Gastrocnemius medialis (tissue), 4 donors: ENCODE data around the gene BCL2. TPM values are rescaled to one million over a fixed set of nuclear protein-coding genes. Genes with fewer than 3 reads are reported as not detected.

Source experiments
- ATAC-seq, 2 donors: fragments of 150-250 bp; one replicate each; pipeline ENCODE4 v1.9.1; 2016
- DNase-seq, 2 donors: peaks; one replicate each; pipeline ENCODE4 v3.0.0-alpha.2; 2019
- H3K27ac ChIP-seq, 4 donors: fragments of 200-600 bp; sonication (generic); 1 replicate in 1 of 4; 2 replicates in 3 of 4; pipeline ENCODE4 v1.5.1; 2016 to 2018; ENCODE audit warnings: mild to moderate bottlenecking in 2 of 4, moderate library complexity in 1 of 4
- H3K27me3 ChIP-seq, 3 donors: fragments of 200-600 bp; sonication (generic) in 2 of 3; 1 replicate in 1 of 3; 2 replicates in 2 of 3; pipeline versions ENCODE4 v1.5.1 to v1.6.0; 2016 to 2019; ENCODE audit warnings: mild to moderate bottlenecking in 1 of 3, moderate library complexity in 1 of 3
- H3K36me3 ChIP-seq, 2 donors: fragments of 200-600 bp; sonication (generic) in 1 of 2; one replicate each; pipeline ENCODE4 v1.5.1; 2017 to 2018
- H3K4me1 ChIP-seq, 2 donors: fragments of 200-600 bp; sonication (generic) in 1 of 2; one replicate each; pipeline ENCODE4 v1.5.1; 2016 to 2017; ENCODE audit warnings: mild to moderate bottlenecking in 2 of 2
- H3K4me3 ChIP-seq, 4 donors: fragments of 200-600 bp; sonication (generic) in 3 of 4; 1 replicate in 1 of 4; 2 replicates in 3 of 4; pipeline ENCODE4 v1.5.1; 2016 to 2019; ENCODE audit warnings: mild to moderate bottlenecking in 2 of 4
- H3K9me3 ChIP-seq, 3 donors: fragments of 200-600 bp; sonication (generic) in 2 of 3; 1 replicate in 1 of 3; 2 replicates in 2 of 3; pipeline ENCODE4 v1.5.1; 2016 to 2019
- POLR2A ChIP-seq, 2 donors: fragments of 450-650 bp; IDR thresholded peaks; one replicate each; pipeline ENCODE4 v1.6.1; 2017; ENCODE audit warnings: antibody characterized with exemption in 2 of 2, mild to moderate bottlenecking in 2 of 2, moderate library complexity in 2 of 2
- in situ Hi-C, 4 donors: fragments of 200-750 bp; cut with MboI; loops; one replicate each; pipeline versions ENCODE4 v1.15.0 to v1.8.0; 2017; ENCODE audit warnings: low sequenced_read_pairs in 4 of 4
- intact Hi-C: fragments of 100-400 bp; cut with DNase I; formaldehyde crosslinking; loops from one replicate; pipeline ENCODE4 v1.15.1; 2023; ENCODE audit warnings: low total_unique reads
- total RNA-seq, 4 donors: library from RNA; depleted of rRNA; stranded (reverse); fragments of >200 nt; gene quantifications; one replicate each; pipeline versions ENCODE4 v1.1.0 to v1.2.3, GENCODE V29; 2016
- TF ChIP-seq, protein P1 (sequence below), 5 experiments: fragments of 450-650 bp in 3 of 5; fragments of 200-600 bp in 2 of 5; sonication (generic) in 2 of 5; IDR thresholded peaks in 4 of 5; conservative IDR thresholded peaks in 1 of 5; 1 replicate in 4 of 5; 2 replicates in 1 of 5; pipeline ENCODE4 v1.5.1; 2016 to 2019; ENCODE audit warnings: antibody characterized with exemption in 5 of 5, mild to moderate bottlenecking in 3 of 5, moderate library complexity in 3 of 5

Gene BCL2
- total RNA-seq, 4 donors from 2014 or later: 6.2 to 20.4 (median 13.7) TPM

DNA sequence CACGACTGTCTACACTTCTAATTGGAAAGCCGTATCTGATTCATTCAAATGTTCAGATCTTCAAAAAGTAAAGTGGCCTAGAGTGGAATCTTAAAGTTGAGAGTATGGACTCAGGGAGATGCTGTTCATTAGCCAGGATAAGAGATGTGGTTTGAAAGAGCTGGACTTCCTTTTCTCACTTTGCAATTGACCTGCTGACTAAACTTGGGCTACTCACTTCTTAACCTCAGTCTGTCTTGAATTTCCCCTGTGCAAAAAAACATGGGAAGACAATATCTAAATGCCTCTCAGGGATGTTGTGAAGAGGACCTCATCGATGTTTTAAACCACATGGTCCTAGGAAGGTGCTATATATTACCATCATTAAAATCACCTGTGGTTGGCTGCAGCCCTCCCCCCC, 64.1 kb downstream of the BCL2 start:
- no peak overlapping the region for H3K4me3 ChIP-seq
- H3K9me3 ChIP-seq: no peaks in the 10 kb centered on the region
- ATAC-seq (no peak), DNase-seq (no peak)
- no peaks in the 10 kb centered on the region for H3K27me3 ChIP-seq
- no peaks in the 10 kb centered on the region for H3K36me3 ChIP-seq
- intact Hi-C loops: no loop called here
- TF ChIP-seq, protein P1, sequence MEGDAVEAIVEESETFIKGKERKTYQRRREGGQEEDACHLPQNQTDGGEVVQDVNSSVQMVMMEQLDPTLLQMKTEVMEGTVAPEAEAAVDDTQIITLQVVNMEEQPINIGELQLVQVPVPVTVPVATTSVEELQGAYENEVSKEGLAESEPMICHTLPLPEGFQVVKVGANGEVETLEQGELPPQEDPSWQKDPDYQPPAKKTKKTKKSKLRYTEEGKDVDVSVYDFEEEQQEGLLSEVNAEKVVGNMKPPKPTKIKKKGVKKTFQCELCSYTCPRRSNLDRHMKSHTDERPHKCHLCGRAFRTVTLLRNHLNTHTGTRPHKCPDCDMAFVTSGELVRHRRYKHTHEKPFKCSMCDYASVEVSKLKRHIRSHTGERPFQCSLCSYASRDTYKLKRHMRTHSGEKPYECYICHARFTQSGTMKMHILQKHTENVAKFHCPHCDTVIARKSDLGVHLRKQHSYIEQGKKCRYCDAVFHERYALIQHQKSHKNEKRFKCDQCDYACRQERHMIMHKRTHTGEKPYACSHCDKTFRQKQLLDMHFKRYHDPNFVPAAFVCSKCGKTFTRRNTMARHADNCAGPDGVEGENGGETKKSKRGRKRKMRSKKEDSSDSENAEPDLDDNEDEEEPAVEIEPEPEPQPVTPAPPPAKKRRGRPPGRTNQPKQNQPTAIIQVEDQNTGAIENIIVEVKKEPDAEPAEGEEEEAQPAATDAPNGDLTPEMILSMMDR (IDR thresholded peaks at IDR 0.05 in 4 of 5, conservative IDR thresholded peaks at IDR 0.05 in 1 of 5): no peak
- no peak for TF ChIP-seq POLR2A (IDR thresholded peaks at IDR 0.05)
- in situ Hi-C loops: loop anchor here in 1 of 4 donors (10.0 kb wide), 1 partner anchor 101 kb away; no protein-coding TSS in a partner anchor
- peaks cover 39 to 43% of the 10 kb centered on the region in 2 donors for H3K4me1 ChIP-seq
- no peak overlapping the region for H3K27ac ChIP-seq

DNA sequence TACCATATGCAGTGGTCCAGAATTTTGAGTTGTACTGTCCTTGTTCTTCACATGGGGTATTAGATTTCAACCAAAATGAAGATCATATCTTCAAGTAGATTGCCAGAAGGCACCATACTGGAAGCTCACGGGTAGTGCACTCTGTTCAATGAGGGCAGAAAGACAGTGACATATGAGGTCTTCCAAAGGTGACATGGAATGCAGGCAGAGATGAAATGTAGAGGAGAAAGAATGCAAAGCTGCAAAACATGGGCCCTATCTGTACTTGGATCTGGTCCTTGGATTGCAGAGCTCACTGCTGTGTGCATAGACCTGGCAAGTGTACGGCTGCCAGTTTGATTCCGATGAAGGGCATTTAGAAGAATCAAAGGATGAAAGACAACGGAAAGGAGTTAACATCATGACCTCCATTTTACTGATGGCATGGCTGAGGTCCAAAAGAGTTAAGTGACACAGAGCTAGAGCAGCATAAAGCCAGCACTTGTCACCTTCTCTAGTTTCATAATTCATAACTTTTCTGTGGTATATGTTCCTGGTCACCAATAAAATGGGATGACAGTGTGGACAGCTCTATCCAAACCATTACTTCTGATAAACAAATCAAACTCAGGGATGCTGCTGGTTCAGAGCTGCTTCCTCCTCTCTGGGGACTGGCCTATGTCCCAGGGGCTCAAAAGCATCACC, 64.7 kb downstream of the BCL2 start:
- DNase-seq (no peak), ATAC-seq (no peak)
- Histone ChIP-seq H3K27ac (no peak overlapping the region), H3K27me3 (no peaks in the 10 kb centered on the region), H3K4me3 (no peak overlapping the region), H3K9me3 (no peaks in the 10 kb centered on the region), H3K4me1 (peaks cover 35 to 37% of the 10 kb centered on the region in 2 donors), H3K36me3 (no peaks in the 10 kb centered on the region)
- intact Hi-C loops: no loop called here
- in situ Hi-C loops: loop anchor here in 1 of 4 donors (10.0 kb wide), 1 partner anchor 100 kb away; no protein-coding TSS in a partner anchor
- no peak for TF ChIP-seq POLR2A (IDR thresholded peaks at IDR 0.05)
- TF ChIP-seq, protein P1 (IDR thresholded peaks at IDR 0.05 in 4 of 5, conservative IDR thresholded peaks at IDR 0.05 in 1 of 5): no peak

DNA sequence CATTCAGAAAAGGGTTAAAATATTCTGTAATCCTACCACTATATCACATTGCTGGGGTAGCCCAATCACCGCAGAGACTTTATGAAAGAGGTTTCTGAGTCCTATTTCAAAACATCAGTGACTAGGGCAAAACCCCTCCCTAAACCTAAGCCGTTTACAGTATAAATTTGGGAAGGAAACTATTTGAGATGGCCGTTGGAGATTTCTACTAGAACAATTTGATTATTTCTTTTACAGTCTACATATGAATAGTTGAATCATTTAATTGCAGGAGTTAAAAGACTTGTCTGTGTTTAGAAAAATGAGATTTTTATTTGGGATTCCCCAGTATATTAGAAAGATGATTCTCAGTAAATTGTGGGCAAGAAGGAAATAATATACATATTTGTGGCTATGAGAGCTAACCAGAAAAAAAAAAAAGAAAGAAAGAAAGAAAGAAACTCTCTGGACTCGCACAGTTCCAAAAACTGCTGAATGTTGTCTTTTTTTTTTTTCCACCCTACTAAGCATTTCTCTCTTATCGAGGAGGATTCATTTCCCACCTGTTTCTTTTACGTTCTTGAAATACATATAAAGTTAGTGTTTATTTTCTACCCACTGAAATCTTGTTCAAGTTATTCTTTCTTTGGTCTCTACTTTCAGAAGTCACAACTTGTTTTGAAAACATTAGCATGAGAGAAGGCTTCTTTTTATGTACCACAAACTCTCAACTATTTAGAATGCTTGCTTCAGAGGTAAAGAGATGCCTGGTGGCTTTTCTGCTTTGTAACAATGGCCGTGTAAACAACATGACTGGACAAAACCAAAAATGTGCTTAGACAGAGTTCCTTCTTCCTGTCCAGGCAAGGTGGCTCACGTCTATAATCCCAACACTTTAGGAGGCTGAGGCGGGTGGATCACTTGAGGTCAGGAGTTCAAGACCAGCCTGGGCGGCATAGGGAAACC, 65.9 kb downstream of the BCL2 start:
- no peaks in the 10 kb centered on the region for H3K27me3 ChIP-seq
- peak overlapping the region; percentile 39 to 73 (median 56) for H3K27ac ChIP-seq
- ATAC-seq (peak; percentile 81 to 89), DNase-seq (no peak)
- intact Hi-C loops: no loop called here
- peaks cover 25% of the 10 kb centered on the region in 2 donors for H3K4me1 ChIP-seq
- no peaks in the 10 kb centered on the region for H3K9me3 ChIP-seq
- peak overlapping the region in 3 of 4 donors; percentile 1 to 17 (median 5) for H3K4me3 ChIP-seq
- TF ChIP-seq POLR2A (IDR thresholded peaks at IDR 0.05): no peak
- TF ChIP-seq, protein P1 (IDR thresholded peaks at IDR 0.05 in 4 of 5, conservative IDR thresholded peaks at IDR 0.05 in 1 of 5): no peak
- in situ Hi-C loops: loop anchor here in 1 of 4 donors (10.0 kb wide), 1 partner anchor 99 kb away; no protein-coding TSS in a partner anchor
- H3K36me3 ChIP-seq: no peaks in the 10 kb centered on the region

DNA sequence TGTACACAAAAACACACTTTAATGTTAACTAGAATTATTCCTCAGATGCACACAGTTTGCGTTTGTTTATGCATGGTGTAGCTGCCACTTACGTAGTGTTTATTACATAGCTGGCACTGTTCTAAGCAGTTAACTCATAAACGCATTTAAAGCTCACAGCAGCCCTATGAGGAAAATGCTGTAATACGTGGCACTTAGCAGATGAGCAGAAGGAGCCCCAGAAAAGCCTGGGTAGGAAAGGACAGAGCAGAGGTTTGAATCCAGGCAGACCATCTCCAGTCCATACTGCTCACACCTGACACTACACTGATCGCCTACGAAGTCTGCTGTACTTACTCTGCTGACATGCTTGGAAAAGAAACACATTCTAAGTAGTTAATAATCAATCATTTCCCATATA, 66.6 kb downstream of the BCL2 start:
- Histone ChIP-seq H3K4me3 (peak overlapping the region; percentile 1 to 18 (median 11)), H3K9me3 (no peaks in the 10 kb centered on the region), H3K27me3 (no peaks in the 10 kb centered on the region), H3K36me3 (no peaks in the 10 kb centered on the region), H3K27ac (peak overlapping the region; percentile 39 to 73 (median 56)), H3K4me1 (peaks cover 23 to 30% of the 10 kb centered on the region in 2 donors)
- TF ChIP-seq POLR2A (IDR thresholded peaks at IDR 0.05): no peak
- TF ChIP-seq, protein P1 (IDR thresholded peaks at IDR 0.05 in 4 of 5, conservative IDR thresholded peaks at IDR 0.05 in 1 of 5): no peak
- intact Hi-C loops (no loop called here), in situ Hi-C loops (loop anchor here in 1 of 4 donors (10.0 kb wide), 1 partner anchor 98 kb away; no protein-coding TSS in a partner anchor)
- DNase-seq (no peak), ATAC-seq (peak; percentile 38 to 59)
